ENCODE data around the gene HECTD1. TPM values are rescaled to one million over a fixed set of nuclear protein-coding genes. Genes with fewer than 3 reads are reported as not detected.

HECTD1 gene
- total RNA-seq, 1 experiment from 2014 or later = 160 TPM

- ChIA-PET CTCF (interaction anchor here (0.5 to 2.3 kb wide), 3 partner anchors 13 to 29 kb away, joined by 3 to 10 read pairs (median 4); partner anchors contain the start of gene HECTD1), POLR2A (interaction anchor here (0.6 to 3.1 kb wide), 8 partner anchors 10 to 263 kb away, joined by 3 to 29 read pairs (median 3); partner anchors contain the start of gene HECTD1), RAD21 (ENCODE audit: low non-redundant PET in 1 of 2, low total read pairs in 2 of 2, uncharacterized antibody in 2 of 2, unreplicated experiment in 2 of 2) (interaction anchor here in 1 of 2 experiments (0.6 kb wide), 1 partner anchor 191 kb away, joined by 4 read pairs; no protein-coding TSS in a partner anchor)
- Histone ChIP-seq H3K4me2 (ENCODE audit: low read length) (peak overlapping the region; percentile 74), H3K36me3 (ENCODE audit: control insufficient read depth in 1 of 2, insufficient read depth in 2 of 2, low read length in 2 of 2) (no peaks in the 10 kb centered on the region), H3K27me3 (ENCODE audit: insufficient read depth, low read length) (no peaks in the 10 kb centered on the region), H2AFZ (ENCODE audit: low read depth, low read length, poor library complexity, severe bottlenecking) (peak overlapping the region; percentile 77), H3K4me3 (replicated peaks in 1 of 2; ENCODE audit: low read depth in 1 of 2, low read length in 2 of 2) (peak overlapping the region; percentile 20 to 52), H3K4me1 (ENCODE audit: control insufficient read depth in 1 of 2, insufficient read depth in 2 of 2, low read length in 2 of 2) (peaks cover 11 to 21% of the 10 kb centered on the region in 2 experiments; a peak in 3 of 4 replicates), H4K20me1 (ENCODE audit: insufficient read depth) (no peaks in the 10 kb centered on the region), H3K79me2 (ENCODE audit: insufficient read depth, low read length) (no peaks in the 10 kb centered on the region), H3K27ac (ENCODE audit: low read depth, low read length) (no peak overlapping the region), H3K9me3 (ENCODE audit: control insufficient read depth in 1 of 2, insufficient read depth in 1 of 2, low read depth in 1 of 2, low read length in 2 of 2) (no peaks in the 10 kb centered on the region), H3K9ac (ENCODE audit: low read length) (peak overlapping the region; percentile 23; the same call in 1 of the 2 replicates), H3K9me2 (ENCODE audit: insufficient read depth) (no peaks in the 10 kb centered on the region)
- DNase-seq (ENCODE audit: low read depth, low spot score) = peak; percentile 92
- peak; percentile 95 for ATAC-seq
- TSS peak; percentile 99 for BruUV-seq (replicated peaks)
- intact Hi-C loops (cut with micrococcal nuclease) = no loop called here
- TF ChIP-seq ZBTB33 (IDR thresholded peaks at IDR 0.05; ENCODE audit: extremely low read depth, insufficient replicate concordance, low read length) = no peak
- TF ChIP-seq CTCF (IDR thresholded peaks at IDR 0.05 in 2 of 3, conservative IDR thresholded peaks at IDR 0.05 in 1 of 3; ENCODE audit: borderline replicate concordance in 1 of 3, insufficient read depth in 1 of 3, low read depth in 2 of 3, low read length in 2 of 3) = no peak
- TF ChIP-seq EZH2phosphoT487 (IDR thresholded peaks at IDR 0.05; ENCODE audit: borderline replicate concordance) = no peak
- TF ChIP-seq ELF1 (IDR thresholded peaks at IDR 0.05; ENCODE audit: borderline replicate concordance, low read depth) = no peak
- TF ChIP-seq TCF7L2 (IDR thresholded peaks at IDR 0.05; ENCODE audit: borderline replicate concordance, extremely low read depth, insufficient read depth, insufficient read length) = no peak
- no peak; the same call in 1 of the 2 replicates for TF ChIP-seq RAD21 (IDR thresholded peaks at IDR 0.05; ENCODE audit: low read depth)
- TF ChIP-seq CEBPB (IDR thresholded peaks at IDR 0.05; ENCODE audit: low read depth) = peak; percentile 100
- no peak for TF ChIP-seq ATF3 (IDR thresholded peaks at IDR 0.05)
- TF ChIP-seq MAX (IDR thresholded peaks at IDR 0.05) = peak; percentile 73
- peak; percentile 58 for TF ChIP-seq JUND (IDR thresholded peaks at IDR 0.05)
- peak; percentile 66 for TF ChIP-seq POLR2AphosphoS5 (IDR thresholded peaks at IDR 0.05; ENCODE audit: low read depth, low read length)
- peak; percentile 70; the same call in 1 of the 2 replicates for TF ChIP-seq CBX3 (IDR thresholded peaks at IDR 0.05; ENCODE audit: low read depth)
- TF ChIP-seq REST (IDR thresholded peaks at IDR 0.05; ENCODE audit: low read depth) = no peak
- TF ChIP-seq SRF (IDR thresholded peaks at IDR 0.05; ENCODE audit: low read depth) = no peak
- peak; percentile 87 for TF ChIP-seq SP1 (IDR thresholded peaks at IDR 0.05; ENCODE audit: low read depth)
- no peak for TF ChIP-seq YY1 (IDR thresholded peaks at IDR 0.05; ENCODE audit: extremely low read depth, insufficient replicate concordance, low read depth, low read length)
Observed at GRCh38 chr14:31229638-31230572, 22.3 kb upstream of the HECTD1 start.

Data from HCT116 (cell line).